Measurements from ENCODE around the gene ZBTB20. TPM values are rescaled to one million over a fixed set of nuclear protein-coding genes. Genes with fewer than 3 reads are reported as not detected.

Gene ZBTB20
- total and polyA plus RNA-seq, 7 donors = 0.40 to 74.9 (median 41.7) TPM

DNA sequence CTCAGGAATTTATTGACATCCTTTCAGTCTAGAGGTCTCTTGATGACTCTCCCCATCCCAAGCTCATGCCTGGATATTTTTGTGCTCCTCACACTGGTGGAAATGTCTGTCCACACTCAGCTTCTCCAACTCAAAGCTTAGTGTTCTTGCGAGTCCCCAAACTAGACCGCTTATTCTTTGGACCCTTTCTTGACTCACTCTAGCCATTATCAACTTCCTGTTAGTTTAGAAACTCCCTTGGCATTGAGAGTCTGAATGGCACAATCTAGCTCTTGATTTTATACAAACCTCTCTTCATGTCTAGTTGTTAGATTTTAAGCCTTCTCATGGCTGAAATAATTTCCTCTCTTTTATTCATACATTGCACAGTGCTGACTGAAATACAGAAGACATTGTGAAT is 833.7 kb downstream of the ZBTB20 start:
- Histone ChIP-seq H3K27me3 (ENCODE audit: insufficient read depth in 3 of 3, low read length in 2 of 3) (no peaks in the 10 kb centered on the region), H3K4me1 (no peaks in the 10 kb centered on the region), H3K9me3 (no peaks in the 10 kb centered on the region), H3K27ac (no peak overlapping the region), H3K36me3 (ENCODE audit: insufficient read depth in 1 of 2, low read depth in 1 of 2) (no peaks in the 10 kb centered on the region), H3K4me3 (no peak overlapping the region)
- TF ChIP-seq, protein P1, sequence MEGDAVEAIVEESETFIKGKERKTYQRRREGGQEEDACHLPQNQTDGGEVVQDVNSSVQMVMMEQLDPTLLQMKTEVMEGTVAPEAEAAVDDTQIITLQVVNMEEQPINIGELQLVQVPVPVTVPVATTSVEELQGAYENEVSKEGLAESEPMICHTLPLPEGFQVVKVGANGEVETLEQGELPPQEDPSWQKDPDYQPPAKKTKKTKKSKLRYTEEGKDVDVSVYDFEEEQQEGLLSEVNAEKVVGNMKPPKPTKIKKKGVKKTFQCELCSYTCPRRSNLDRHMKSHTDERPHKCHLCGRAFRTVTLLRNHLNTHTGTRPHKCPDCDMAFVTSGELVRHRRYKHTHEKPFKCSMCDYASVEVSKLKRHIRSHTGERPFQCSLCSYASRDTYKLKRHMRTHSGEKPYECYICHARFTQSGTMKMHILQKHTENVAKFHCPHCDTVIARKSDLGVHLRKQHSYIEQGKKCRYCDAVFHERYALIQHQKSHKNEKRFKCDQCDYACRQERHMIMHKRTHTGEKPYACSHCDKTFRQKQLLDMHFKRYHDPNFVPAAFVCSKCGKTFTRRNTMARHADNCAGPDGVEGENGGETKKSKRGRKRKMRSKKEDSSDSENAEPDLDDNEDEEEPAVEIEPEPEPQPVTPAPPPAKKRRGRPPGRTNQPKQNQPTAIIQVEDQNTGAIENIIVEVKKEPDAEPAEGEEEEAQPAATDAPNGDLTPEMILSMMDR (IDR thresholded peaks at IDR 0.05) = no peak
- 95 to 100% (median 96%) methylated on average over 2 of the region's 2 CpGs for WGBS, 3 donors
- ATAC-seq = no peak
- no peak for DNase-seq
- intact Hi-C loops (cut with DNase I) = no loop called here

DNA sequence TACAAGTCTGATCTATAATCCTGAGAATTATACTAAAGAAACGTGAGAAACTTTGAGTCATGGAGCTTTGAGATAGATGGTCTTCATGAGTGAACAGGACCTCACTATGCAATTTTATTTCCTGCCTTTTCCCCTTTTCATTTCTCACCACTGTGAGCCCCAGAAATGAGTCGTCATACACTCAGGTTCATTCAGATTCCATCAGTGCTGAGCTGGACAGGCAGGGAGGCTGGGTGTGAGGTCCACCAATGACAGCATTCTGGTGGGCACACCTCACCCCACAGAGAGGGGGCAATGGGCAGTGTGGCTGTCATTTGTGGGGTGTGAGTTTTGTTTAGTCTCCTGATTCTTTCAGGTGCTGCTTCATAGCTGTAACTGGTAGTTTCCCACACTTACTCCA is 836.4 kb downstream of the ZBTB20 start:
- Histone ChIP-seq H3K4me3 (no peak overlapping the region), H3K36me3 (ENCODE audit: insufficient read depth in 1 of 2, low read depth in 1 of 2) (no peaks in the 10 kb centered on the region), H3K4me1 (no peaks in the 10 kb centered on the region), H3K27me3 (ENCODE audit: insufficient read depth in 3 of 3, low read length in 2 of 3) (no peaks in the 10 kb centered on the region), H3K9me3 (no peaks in the 10 kb centered on the region), H3K27ac (no peak overlapping the region)
- 65 to 71% (median 69%) methylated on average over 2 of the region's 2 CpGs for WGBS, 3 donors
- DNase-seq (no peak), ATAC-seq (no peak)
- TF ChIP-seq, protein P1 (IDR thresholded peaks at IDR 0.05) = no peak
- intact Hi-C loops (cut with DNase I) = no loop called here

DNA sequence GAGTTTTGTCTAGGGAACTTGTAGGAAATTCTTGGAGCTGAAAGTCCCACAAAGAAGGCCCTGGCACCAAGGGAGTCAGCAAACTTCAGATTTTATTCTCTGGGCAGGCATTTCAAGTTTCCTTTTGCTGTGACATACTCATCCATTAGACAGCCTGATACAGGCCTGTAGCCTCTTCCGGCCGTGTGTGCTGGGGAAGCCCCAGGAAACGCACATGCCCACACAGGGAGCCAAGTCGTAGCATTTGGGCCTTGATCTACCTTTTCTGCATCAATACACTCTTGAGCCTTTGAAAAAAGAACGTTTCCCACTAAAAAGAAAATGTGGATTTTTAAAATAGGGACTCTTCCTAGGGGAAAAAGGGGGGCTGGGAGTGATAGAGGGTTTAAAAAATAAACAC is 838.3 kb downstream of the ZBTB20 start:
- Histone ChIP-seq H3K36me3 (ENCODE audit: insufficient read depth in 1 of 2, low read depth in 1 of 2) (no peaks in the 10 kb centered on the region), H3K9me3 (no peaks in the 10 kb centered on the region), H3K4me3 (no peak overlapping the region), H3K27me3 (ENCODE audit: insufficient read depth in 3 of 3, low read length in 2 of 3) (no peaks in the 10 kb centered on the region), H3K4me1 (no peaks in the 10 kb centered on the region), H3K27ac (no peak overlapping the region)
- ATAC-seq (no peak), DNase-seq (no peak)
- intact Hi-C loops (cut with DNase I) = no loop called here
- TF ChIP-seq, protein P1 (IDR thresholded peaks at IDR 0.05) = no peak
- 64 to 76% (median 75%) methylated on average over 5 of the region's 5 CpGs for WGBS, 3 donors

DNA sequence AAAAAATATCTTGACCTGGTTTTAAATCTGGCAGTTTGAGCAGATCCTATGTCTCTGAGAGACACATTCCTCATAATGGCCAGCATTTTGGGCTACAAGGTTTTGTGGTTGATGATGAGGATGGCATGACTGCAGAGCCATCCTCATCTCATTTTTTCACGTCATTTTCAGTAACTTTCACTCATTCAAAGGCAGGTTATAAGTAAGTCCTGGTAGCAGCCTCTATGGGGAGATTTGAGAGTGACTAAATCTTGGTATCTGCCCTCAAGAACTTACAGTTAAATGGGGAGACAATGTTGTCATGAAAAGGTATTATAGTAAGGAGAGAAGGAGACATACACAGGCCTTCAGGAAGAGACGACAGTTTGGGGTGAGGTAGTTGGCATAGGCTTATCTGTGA is 838.7 kb downstream of the ZBTB20 start:
- TF ChIP-seq, protein P1 (IDR thresholded peaks at IDR 0.05) = no peak
- WGBS, 3 donors = 81 to 86% (median 82%) methylated on average over 2 of the region's 2 CpGs

DNA sequence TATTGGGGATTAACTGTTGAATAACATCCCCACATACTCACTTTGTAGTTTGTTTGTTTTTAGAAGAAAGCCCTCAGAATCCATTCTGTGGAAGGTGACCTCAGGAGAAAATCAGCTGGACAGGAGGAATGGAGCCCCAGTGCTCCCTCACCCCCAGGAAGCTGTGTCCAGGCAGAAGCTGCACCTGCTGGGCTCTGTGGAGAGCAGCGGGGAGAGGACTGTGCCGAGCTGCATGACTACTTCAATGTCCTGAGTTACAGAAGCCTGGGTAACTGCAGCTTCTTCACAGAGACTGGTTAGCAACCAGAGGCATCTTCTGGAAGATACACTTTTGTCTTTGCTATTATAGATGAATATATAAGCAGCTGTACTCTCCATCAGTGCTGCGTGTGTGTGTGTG is 839.3 kb downstream of the ZBTB20 start:
- 70 to 85% (median 75%) methylated on average over 3 of the region's 3 CpGs for WGBS, 3 donors
- ATAC-seq (no peak), DNase-seq (no peak)
- H3K27me3 ChIP-seq (ENCODE audit: insufficient read depth in 3 of 3, low read length in 2 of 3) = no peaks in the 10 kb centered on the region
- H3K4me1 ChIP-seq = no peaks in the 10 kb centered on the region
- H3K27ac ChIP-seq = no peak overlapping the region
- no peaks in the 10 kb centered on the region for H3K36me3 ChIP-seq (ENCODE audit: insufficient read depth in 1 of 2, low read depth in 1 of 2)
- TF ChIP-seq, protein P1 (IDR thresholded peaks at IDR 0.05) = no peak
- H3K4me3 ChIP-seq = no peak overlapping the region
- intact Hi-C loops (cut with DNase I) = no loop called here
- H3K9me3 ChIP-seq = no peaks in the 10 kb centered on the region

More for the DNA sequence above, 838.7 kb downstream of the ZBTB20 start:
- no peak for DNase-seq
- Histone ChIP-seq H3K9me3 (no peaks in the 10 kb centered on the region), H3K36me3 (ENCODE audit: insufficient read depth in 1 of 2, low read depth in 1 of 2) (no peaks in the 10 kb centered on the region), H3K4me1 (no peaks in the 10 kb centered on the region), H3K4me3 (no peak overlapping the region), H3K27ac (no peak overlapping the region), H3K27me3 (ENCODE audit: insufficient read depth in 3 of 3, low read length in 2 of 3) (no peaks in the 10 kb centered on the region)
- ATAC-seq = no peak
- intact Hi-C loops (cut with DNase I) = no loop called here

Measured in psoas muscle (tissue), 8 donors.